GM19025 (cell line): Measurements from ENCODE around the gene ELL.
"Not testable (repeated sequence)": the region's sequence is repeated elsewhere in the genome, so short reads cannot be mapped to it uniquely, and the experiment has no call there.

Experiments
- ATAC-seq: cut with Tn5 transposase; IDR thresholded peaks from one replicate; pipeline ENCODE4 v1.9.1; 2021; ENCODE audit warnings: mild to moderate bottlenecking, low read depth, moderate library complexity; ENCODE audit not compliant: unreplicated experiment

ELL gene

DNA sequence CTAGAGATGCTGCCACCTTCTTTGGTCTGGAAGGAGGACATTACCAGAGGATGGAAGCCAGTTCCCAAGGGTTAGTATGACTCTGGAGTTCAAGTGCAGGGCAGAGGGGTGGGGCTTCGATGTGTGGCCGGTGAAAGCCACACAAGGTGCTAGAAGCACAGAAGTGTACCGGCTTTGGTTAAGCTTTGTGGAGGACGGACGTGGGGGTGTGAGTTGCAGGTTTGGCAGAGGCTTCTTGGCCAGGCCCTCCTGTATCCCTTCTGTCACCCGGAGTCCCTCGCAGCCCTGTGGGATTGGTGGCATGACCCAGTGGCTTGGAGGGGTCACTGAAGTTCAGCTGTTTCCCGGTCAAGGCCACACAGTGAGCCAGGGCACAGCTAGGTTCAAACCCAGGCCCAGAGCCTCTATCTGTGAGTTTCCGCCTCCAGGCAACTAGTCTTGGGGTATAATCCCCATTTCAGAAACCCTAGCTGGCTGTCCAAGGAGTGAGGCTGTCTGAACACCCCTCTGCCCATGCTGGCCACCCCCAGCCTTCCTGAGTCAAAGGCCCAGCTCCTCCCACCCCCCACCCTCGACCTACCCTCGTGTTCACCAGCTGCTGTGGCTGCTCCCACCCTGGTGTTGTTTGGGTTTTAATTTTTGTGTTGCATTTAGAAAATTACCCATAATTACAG lies 107.2 kb downstream of the ELL start:
- ATAC-seq: no peak

DNA sequence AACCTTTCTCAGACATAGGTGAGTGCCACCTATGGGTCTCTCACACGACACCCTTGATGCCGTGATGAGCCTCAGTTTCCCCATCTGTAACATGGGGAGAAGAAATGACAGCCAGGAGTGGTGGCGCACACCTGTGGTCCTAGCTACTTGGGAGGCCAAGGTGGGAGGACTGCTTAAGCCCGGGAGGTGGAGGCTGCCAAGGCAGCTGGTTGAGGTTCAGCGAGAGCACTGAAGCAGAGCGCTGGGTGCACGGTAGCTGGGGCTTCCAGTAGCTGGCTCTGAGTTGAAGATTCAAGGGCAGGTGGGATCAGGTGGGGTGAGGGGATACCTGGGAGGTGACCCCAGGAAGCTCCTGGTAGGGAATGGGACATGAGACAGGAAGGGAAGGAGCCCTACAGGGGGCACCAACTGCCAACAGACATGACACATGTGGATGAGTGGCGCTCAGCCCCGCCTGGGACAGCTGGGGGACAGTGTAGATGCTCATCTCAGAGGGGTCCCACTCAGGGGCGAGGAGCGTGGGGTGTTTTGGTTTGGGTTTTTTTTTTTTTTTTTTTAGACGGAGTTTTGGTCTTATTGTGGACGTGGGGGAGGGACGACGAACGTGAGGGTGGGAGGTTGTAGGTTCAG lies 109.1 kb downstream of the ELL start:
- no peak for ATAC-seq

DNA sequence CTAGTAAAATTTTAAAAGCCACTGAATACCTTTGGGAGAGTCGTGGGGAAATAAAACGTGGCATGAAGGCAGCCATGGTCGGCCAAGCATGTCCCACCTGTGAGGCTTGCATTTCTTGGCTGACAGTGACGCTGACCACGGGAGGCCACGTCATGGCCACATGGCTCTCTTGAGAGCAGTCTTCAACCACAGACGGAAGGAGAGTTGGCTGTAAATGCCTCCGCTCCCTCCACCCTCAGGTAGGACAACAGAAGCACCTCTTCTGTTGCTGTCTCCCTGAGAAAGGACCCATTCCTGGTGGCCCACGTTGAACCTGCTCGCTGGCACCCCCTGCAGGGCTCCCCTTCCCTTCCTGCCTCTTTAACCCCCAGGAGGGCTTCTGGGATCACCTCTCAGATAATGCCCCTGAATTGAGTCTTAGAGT lies 113.8 kb downstream of the ELL start:
- no peak for ATAC-seq

DNA sequence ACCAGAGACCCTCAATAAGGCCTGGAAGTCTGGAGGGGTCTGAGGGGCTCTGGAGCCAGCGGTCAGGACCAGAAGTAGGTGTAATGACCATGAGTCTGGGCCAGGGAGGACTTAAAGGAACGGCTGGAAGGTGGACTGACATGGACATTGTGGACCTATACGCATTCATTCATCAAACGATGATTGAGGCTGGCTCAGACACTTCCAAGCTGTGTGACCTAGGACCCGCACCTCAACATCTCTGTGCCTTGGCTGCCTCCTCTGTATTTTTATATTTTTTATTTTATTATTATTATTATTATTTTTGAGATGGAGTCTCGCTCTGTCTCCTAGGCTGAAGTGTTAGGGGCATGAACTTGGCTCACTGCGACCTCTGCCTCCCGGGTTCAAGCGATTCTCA lies 115.1 kb downstream of the ELL start:
- ATAC-seq: no peak

DNA sequence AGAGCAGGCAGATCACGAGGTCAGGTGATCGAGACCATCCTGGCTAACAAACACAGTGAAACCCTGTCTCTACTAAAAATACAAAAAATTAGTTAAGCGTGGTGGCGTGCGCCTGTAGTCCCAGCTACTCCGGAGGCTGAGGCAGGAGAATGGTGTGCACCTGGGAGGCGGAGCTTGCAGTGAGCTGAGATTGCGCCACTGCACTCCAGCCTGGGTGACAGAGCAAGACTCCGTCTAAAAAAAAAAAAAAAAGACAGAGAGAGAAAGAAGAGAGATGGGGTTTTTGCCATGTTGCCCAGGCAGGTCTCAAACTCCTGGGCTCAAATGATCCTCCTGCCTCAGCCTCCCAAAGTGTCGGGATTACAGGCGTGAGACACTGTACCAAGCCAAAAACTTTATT lies 116.1 kb downstream of the ELL start:
- ATAC-seq: not testable (repeated sequence)

DNA sequence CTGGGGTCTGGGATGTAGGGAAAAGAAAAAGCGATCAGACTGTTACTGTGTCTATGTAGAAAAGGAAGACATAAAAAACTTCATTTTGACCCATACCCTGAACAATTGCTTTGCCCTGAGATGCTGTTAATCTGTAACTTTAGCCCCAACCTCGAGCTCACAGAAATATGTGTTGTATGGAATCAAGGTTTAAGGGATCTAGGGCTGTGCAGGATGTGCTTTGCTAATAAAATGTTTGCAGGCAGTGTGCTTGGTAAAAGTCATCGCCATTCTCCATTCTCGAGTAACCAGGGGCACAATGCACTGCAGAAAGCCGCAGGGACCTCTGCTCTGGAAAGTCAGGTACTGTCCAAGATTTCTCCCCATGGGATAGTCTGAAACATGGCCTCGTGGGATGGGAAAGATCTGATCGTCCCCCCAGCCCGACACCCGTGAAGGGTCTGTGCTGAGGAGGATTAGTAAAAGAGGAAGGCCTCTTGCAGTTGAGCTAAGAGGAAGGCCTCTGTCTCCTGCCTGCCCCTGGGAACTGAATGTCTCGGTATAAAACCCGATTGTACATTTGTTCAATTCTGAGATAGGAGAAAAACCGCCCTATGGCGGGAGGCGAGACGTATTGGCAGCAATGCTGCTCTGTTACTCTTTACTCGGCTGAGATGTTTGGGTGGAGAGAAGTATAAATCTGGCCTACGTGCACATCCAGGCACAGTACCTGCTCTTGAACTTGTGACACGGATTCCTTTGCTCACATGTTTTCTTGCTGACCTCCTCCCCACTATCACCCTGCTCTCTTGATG lies 119.2 kb downstream of the ELL start:
- ATAC-seq: not testable (repeated sequence)

DNA sequence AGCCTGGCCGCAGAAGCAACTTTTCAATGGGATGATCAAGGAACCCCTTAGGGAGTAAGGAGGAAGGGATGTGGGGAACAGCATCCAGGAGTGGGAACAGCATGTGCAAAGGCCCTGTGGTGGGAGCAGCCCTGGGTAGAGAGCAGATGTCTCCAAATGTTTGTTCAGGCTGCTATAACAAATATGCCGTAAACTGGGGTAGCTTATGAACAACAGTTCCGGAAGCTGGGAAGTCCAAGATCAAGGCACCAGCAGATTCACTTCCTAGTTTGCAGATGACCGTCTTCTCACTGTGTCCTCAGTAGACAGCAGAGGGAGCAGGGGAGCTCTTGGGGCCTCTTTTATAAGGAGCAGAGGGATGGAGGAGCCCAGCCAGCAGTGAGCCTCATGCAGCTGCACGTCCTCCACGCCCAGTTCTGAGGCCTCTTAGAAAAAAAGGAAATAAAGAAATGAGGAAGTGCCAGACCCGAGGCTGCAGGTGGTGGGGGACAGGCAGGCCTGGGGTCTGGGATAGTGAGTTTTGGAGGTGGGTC lies 120.2 kb downstream of the ELL start:
- ATAC-seq: no peak

DNA sequence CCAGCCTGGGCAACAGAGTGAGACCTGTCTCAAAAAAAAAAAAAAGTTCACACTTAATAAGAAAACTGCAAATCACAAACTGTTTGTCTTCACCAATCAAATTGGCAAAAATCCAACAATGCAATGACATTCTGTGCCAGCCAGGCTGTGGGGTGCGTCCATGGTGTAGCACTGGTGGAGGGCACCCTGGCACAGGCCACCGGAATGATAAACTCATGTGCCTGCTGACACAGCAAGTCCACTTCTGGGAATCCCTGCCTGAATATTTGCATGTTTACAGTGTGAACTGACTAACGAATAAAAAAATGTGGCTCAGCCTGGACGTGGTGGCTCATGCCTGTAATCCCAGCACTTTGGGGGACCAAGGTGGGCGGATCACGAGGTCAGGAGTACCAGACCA lies 122.9 kb downstream of the ELL start:
- no peak for ATAC-seq

DNA sequence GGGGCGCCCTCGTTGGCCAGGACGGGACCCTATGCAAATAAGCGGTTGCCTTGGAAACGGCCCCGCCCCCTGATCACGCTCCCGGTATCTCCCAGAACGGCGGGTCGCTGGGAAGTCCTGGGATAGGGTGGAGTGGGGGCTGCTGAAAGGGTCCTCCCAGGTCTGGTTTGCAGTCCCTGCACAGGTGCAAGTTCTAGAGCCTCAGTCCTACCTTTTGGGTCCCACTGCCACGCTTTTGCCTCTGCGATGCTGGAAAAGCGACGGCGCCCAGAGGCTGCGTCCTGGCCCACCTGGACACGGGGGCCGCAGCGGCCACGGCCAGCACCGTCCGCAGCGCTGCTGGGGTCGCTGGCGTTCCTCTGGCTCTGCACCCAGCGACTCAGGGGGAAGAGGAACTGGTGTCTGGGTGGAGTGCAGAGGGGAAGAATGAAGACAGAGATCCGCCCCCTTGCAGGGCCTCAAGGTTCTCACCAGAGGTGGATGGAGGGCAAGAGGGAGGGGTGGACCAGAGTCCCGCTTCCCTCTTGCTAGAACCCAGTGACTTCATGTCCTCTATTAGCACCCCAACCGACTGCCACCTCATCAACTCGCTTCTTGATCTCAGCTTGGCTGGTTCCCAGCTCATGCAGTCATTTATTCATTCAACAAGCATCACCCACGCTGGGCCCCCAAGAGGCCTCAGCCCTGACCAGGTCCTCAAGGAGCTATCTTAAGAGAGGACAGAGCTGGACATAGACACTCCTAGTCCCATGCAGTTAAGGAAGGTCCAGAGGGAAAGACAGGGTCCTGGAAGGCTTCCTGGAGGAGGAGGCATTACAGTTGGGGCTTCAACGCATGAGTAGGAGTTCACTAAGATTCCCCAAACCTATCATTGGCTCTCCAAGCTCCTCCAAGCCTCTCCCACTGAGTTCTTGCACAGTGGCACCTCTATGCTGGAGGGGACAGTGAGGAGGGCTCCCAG lies 124.3 kb downstream of the ELL start, which contains the start of gene LRRC25:
LRRC25 (minus strand) TSS at position 381 of the 961 bp plus-strand sequence. CDS start 659 bp downstream, outside the sequence.
- no peak for ATAC-seq

DNA sequence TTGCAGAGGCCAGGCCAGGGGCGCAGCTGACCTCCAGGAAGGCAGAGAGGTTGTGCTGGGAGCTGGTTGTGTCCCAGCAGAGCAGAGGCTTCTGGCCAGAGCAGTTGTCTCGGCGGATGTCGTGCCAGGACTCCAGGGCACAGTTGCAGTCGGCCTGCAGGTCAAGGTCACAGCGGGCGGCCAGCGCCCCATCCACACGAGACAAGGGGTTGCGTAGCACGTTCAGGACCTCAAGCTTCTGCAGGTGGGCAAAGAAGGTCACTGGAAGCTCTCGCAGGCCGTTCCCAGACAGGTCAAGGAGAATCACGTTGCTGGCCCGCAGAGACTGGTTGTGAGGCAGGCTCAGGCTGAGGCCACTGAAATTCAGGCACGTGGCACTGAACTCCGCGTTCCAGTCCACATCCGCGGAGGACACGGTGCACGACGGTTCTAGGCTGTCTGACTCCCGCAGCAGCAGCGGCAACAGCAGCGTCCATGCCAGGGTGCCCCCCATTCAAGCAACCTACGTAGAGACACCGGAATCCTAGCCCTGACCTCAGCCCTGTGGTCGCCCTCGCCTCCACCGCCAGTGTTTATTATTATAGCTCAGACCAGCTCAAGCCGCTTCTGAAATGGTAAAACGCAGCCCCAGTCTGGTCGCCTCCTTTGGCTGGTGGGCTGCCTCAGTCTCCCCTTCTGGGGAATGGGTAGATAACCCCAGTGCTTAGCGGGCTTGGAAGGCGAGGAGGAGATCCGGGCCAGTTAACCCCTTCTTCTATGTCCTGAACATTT lies 125.2 kb downstream of the ELL start:
- no peak for ATAC-seq

DNA sequence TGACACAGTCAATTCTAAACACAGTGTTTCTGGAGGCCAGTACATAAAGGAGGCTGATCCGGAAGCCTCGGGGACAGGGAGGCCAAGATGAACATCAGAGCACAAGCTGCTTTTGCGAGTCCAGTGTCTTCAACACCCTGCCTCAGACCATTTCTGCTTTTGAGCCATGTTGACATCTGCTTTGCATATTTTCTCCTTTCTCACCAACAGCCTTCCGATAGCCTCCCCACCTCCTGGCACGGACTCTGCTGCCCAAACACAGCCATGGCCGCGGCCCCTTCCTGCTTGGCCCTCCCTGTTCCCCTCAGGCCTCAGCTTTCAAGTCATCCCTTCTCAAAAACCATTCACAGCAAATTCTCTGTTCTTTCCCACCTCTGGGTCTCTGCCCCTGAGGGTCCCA lies 128.0 kb downstream of the ELL start:
- ATAC-seq: no peak

DNA sequence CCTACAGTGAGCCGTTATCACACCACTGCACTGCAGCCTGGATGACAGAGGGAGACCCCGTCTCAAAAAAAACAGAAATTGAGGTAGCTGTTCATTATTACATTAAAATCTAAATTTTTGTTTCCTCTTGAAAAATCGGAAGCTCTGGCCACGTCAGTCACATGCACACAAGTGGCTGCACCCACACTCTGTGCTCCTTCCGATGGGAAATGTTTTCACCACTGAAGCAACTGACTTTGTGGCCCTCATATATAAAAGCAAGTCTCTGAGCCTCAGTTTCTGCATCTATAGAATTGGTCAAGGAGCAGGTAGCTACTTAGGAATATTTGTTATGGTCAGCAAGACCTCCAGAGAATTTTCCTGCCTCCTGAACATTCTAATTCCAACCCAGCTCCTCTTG lies 128.9 kb downstream of the ELL start:
- ATAC-seq: no peak
